WTC11 (cell line): Measurements from ENCODE around the gene FSTL3. TPM values are rescaled to one million over a fixed set of nuclear protein-coding genes. Genes with fewer than 3 reads are reported as not detected.

ENCODE experiments used
- ATAC-seq: fragments of 200-7000 bp; cut with Tn5 transposase; 2 replicates; pipeline ENCODE4 v1.10.0; 2021; ENCODE audit warnings: mild to moderate bottlenecking, moderate library complexity
- CTCF ChIA-PET: fragments of 300-600 bp; sonication (Branson Sonifier 250); formaldehyde crosslinking; loops from one replicate; lab custom pipeline; 2021; ENCODE audit warnings: antibody characterized with exemption; lab: Charles Lee
- POLR2A ChIA-PET: fragments of 350-600 bp; sonication (Branson Sonifier 250); formaldehyde crosslinking; loops from one replicate; lab custom pipeline; 2021; ENCODE audit warnings: antibody characterized with exemption; lab: Charles Lee
- DNase-seq: peaks from one replicate; pipeline ENCODE4 v3.0.0; 2021; ENCODE audit warnings: low spot score
- H3K27ac Mint-ChIP-seq: 2 replicates; pipeline ENCODE4 v1.8.0; 2021; ENCODE audit warnings: mixed read lengths
- H3K27me3 Mint-ChIP-seq: 2 replicates; pipeline ENCODE4 v1.8.0; 2021; ENCODE audit warnings: low read depth, mild to moderate bottlenecking, moderate library complexity, mixed read lengths
- H3K36me3 Mint-ChIP-seq: 2 replicates; pipeline ENCODE4 v1.8.0; 2021; ENCODE audit warnings: mixed read lengths
- H3K4me1 Mint-ChIP-seq: 2 replicates; pipeline ENCODE4 v1.8.0; 2022; ENCODE audit warnings: mixed read lengths
- H3K4me3 Mint-ChIP-seq: 2 replicates; pipeline ENCODE4 v1.8.0; 2021; ENCODE audit warnings: mild to moderate bottlenecking, moderate library complexity, mixed read lengths
- H3K9me3 Mint-ChIP-seq: 2 replicates; pipeline ENCODE4 v1.8.0; 2021; ENCODE audit warnings: mixed read lengths
- CREM ChIP-seq: sonication (generic); formaldehyde crosslinking; IDR thresholded peaks from 2 replicates; pipeline ENCODE4 v1.8.1; 2022; ENCODE audit warnings: mild to moderate bottlenecking, missing genetic modification reagents, moderate library complexity
- EMX1 ChIP-seq: fragments of 250-450 bp; sonication (Bioruptor Pico); IDR thresholded peaks from 2 replicates; pipeline ENCODE4 v1.8.0; 2021; ENCODE audit warnings: mild to moderate bottlenecking
- ESRRA ChIP-seq: sonication (generic); formaldehyde crosslinking; IDR thresholded peaks from 2 replicates; pipeline ENCODE4 v1.8.1; 2022; ENCODE audit warnings: mild to moderate bottlenecking, missing genetic modification reagents, borderline replicate concordance
- ETV6 ChIP-seq: sonication (generic); formaldehyde crosslinking; IDR thresholded peaks from 2 replicates; pipeline ENCODE4 v1.8.1; 2022; ENCODE audit warnings: mild to moderate bottlenecking, missing genetic modification reagents
- FOXK1 ChIP-seq: sonication (generic); formaldehyde crosslinking; IDR thresholded peaks from 2 replicates; pipeline ENCODE4 v1.8.0; 2022; ENCODE audit warnings: mild to moderate bottlenecking, moderate library complexity, missing genetic modification reagents
- FOXP1 ChIP-seq: sonication (generic); formaldehyde crosslinking; IDR thresholded peaks from 2 replicates; pipeline ENCODE4 v1.8.0; 2022; ENCODE audit warnings: missing genetic modification reagents, mild to moderate bottlenecking, moderate library complexity, borderline replicate concordance
- GABPB1 ChIP-seq: sonication (generic); formaldehyde crosslinking; IDR thresholded peaks from 2 replicates; pipeline ENCODE4 v1.8.1; 2023; ENCODE audit warnings: mild to moderate bottlenecking, missing genetic modification reagents
- JUN ChIP-seq: sonication (generic); formaldehyde crosslinking; IDR thresholded peaks from 2 replicates; pipeline ENCODE4 v1.8.0; 2023; ENCODE audit warnings: mild to moderate bottlenecking, missing genetic modification reagents
- NFYB ChIP-seq: sonication (generic); formaldehyde crosslinking; conservative IDR thresholded peaks from 2 replicates; pipeline ENCODE4 v1.8.0; 2022; ENCODE audit warnings: low read depth, missing genetic modification reagents
- NR2C2 ChIP-seq: sonication (generic); formaldehyde crosslinking; IDR thresholded peaks from 2 replicates; pipeline ENCODE4 v1.8.0; 2022; ENCODE audit warnings: mild to moderate bottlenecking, missing genetic modification reagents
- NR3C1 ChIP-seq: sonication (generic); formaldehyde crosslinking; conservative IDR thresholded peaks from 2 replicates; pipeline ENCODE4 v1.8.1; 2023; ENCODE audit warnings: low read depth, mild to moderate bottlenecking, missing genetic modification reagents
- PRRX2 ChIP-seq: fragments of 250-450 bp; sonication (Bioruptor Pico); IDR thresholded peaks from 2 replicates; pipeline ENCODE4 v1.8.0; 2021; ENCODE audit warnings: mild to moderate bottlenecking
- SOX15 ChIP-seq: fragments of 250-450 bp; sonication (Bioruptor Pico); IDR thresholded peaks from 2 replicates; pipeline ENCODE4 v1.9.0; 2021; ENCODE audit warnings: mild to moderate bottlenecking
- SP1 ChIP-seq: sonication (generic); formaldehyde crosslinking; conservative IDR thresholded peaks from 2 replicates; pipeline ENCODE4 v1.8.1; 2022; ENCODE audit warnings: missing genetic modification reagents
- TEAD1 ChIP-seq: sonication (generic); formaldehyde crosslinking; IDR thresholded peaks from 2 replicates; pipeline ENCODE4 v1.8.0; 2022; ENCODE audit warnings: mild to moderate bottlenecking, missing genetic modification reagents
- TEAD4 ChIP-seq: sonication (generic); formaldehyde crosslinking; IDR thresholded peaks from 2 replicates; pipeline ENCODE4 v1.8.0; 2022; ENCODE audit warnings: mild to moderate bottlenecking, missing genetic modification reagents
- ZNF138 ChIP-seq: sonication (generic); formaldehyde crosslinking; conservative IDR thresholded peaks from 2 replicates; pipeline ENCODE4 v1.8.1; 2022; ENCODE audit warnings: mild to moderate bottlenecking, moderate library complexity, missing genetic modification reagents
- ZNF263 ChIP-seq: sonication (generic); formaldehyde crosslinking; IDR thresholded peaks from 2 replicates; pipeline ENCODE4 v1.8.1; 2022; ENCODE audit warnings: low read depth, mild to moderate bottlenecking, moderate library complexity, missing genetic modification reagents
- total RNA-seq: library from RNA; stranded (reverse); gene quantifications from 3 replicates; pipeline ENCODE4 v1.2.3, GENCODE V29; 2021
- TF ChIP-seq, protein P1 (sequence below): sonication (generic); formaldehyde crosslinking; IDR thresholded peaks from 2 replicates; pipeline ENCODE4 v1.8.1; 2022; ENCODE audit warnings: mild to moderate bottlenecking, missing genetic modification reagents, moderate library complexity, borderline replicate concordance
- TF ChIP-seq, protein P2 (sequence below): fragments of 250-450 bp; sonication (Bioruptor Pico); conservative IDR thresholded peaks from 2 replicates; pipeline ENCODE4 v1.9.0; 2021; ENCODE audit warnings: mild to moderate bottlenecking
- TF ChIP-seq, protein P3 (sequence below): sonication (generic); formaldehyde crosslinking; IDR thresholded peaks from 2 replicates; pipeline ENCODE4 v1.8.1; 2023; ENCODE audit warnings: mild to moderate bottlenecking, missing genetic modification reagents
- TF ChIP-seq, protein P4 (sequence below): sonication (generic); formaldehyde crosslinking; IDR thresholded peaks from 2 replicates; pipeline ENCODE4 v1.8.1; 2022; ENCODE audit warnings: low read depth, mild to moderate bottlenecking, moderate library complexity, missing genetic modification reagents, borderline replicate concordance
- TF ChIP-seq, protein P5 (sequence below): sonication (generic); formaldehyde crosslinking; IDR thresholded peaks from 2 replicates; pipeline ENCODE4 v1.8.0; 2022; ENCODE audit warnings: mild to moderate bottlenecking, missing genetic modification reagents
- TF ChIP-seq, protein P6 (sequence below): sonication (generic); formaldehyde crosslinking; IDR thresholded peaks from 2 replicates; pipeline ENCODE4 v1.8.1; 2023; ENCODE audit warnings: mild to moderate bottlenecking, moderate library complexity, missing genetic modification reagents
- TF ChIP-seq, protein P7 (sequence below): fragments of 200-600 bp; IDR thresholded peaks from 2 replicates; pipeline ENCODE4 v1.8.0; 2022; ENCODE audit warnings: antibody characterized with exemption
- TF ChIP-seq, protein P8 (sequence below): sonication (generic); formaldehyde crosslinking; IDR thresholded peaks from 2 replicates; pipeline ENCODE4 v1.8.0; 2022; ENCODE audit warnings: mild to moderate bottlenecking, missing genetic modification reagents

The FSTL3 gene
- total RNA-seq, 1 experiment from 2014 or later, result 8.7 TPM

DNA sequence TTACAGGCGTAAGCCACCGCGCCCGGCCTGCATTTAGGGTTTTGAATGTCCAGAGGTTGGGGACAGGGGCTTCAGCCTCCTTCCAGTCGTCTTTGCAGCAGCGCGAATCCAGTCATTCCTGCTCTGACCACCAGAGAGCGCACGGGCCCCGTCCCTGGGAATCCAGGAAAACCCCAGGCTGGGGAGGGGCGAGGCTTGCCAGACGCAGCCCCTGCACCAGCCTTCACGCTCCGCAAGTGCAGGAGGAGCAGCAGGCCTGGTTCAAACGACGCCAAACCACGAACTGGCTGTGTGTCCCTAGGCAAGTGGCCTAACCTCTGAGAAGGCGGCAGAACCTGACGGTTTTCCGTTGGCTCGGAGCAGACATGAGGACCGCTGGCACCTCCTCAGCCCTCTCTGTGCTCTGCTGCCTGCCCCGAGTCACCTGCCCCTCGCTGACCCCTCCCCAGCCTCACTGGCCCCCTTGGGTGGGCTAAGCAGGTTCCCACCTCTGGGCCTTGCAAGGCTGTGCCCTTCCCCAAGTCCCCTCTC lies 11.2 kb upstream of the FSTL3 start:
- DNase-seq (peak; percentile 97), ATAC-seq (peak; percentile 62)
- peak overlapping the region; percentile 36 for H3K4me3 Mint-ChIP-seq
- CTCF ChIA-PET, result interaction anchor here (0.6 to 0.8 kb wide), 4 partner anchors 10 to 195 kb away, joined by 3 to 6 read pairs (median 4); partner anchors contain the start of gene CFD
- POLR2A ChIA-PET, result no interaction called here
- peaks cover 29% of the 10 kb centered on the region for H3K27me3 Mint-ChIP-seq
- H3K27ac Mint-ChIP-seq, result no peak overlapping the region
- peaks cover 20% of the 10 kb centered on the region for H3K4me1 Mint-ChIP-seq
- H3K36me3 Mint-ChIP-seq, result no peaks in the 10 kb centered on the region
- peaks cover 9% of the 10 kb centered on the region for H3K9me3 Mint-ChIP-seq
- TF ChIP-seq TEAD1 (CRISPR knock-in tag) (peak; percentile 66; the same call in 1 of the 2 replicates), SP1 (CRISPR knock-in tag) (peak; percentile 65; the same call in 1 of the 2 replicates), NFYB (CRISPR knock-in tag) (no peak), ESRRA (0 out of 2 replicates have a peak, but pooled peaks have one; percentile 50), ZNF263 (CRISPR knock-in tag) (no peak), FOXK1 (CRISPR knock-in tag) (0 out of 2 replicates have a peak, but pooled peaks have one; percentile 44), EMX1 (CRISPR knock-in tag) (no peak), ZNF138 (no peak), SOX15 (no peak), PRRX2 (no peak), NR3C1 (CRISPR knock-in tag) (no peak), CREM (no peak; the same call in 1 of the 2 replicates), JUN (CRISPR knock-in tag) (no peak), ETV6 (CRISPR knock-in tag) (peak; percentile 77), FOXP1 (CRISPR knock-in tag) (peak; percentile 62; the same call in 1 of the 2 replicates), TEAD4 (CRISPR knock-in tag) (no peak), NR2C2 (CRISPR knock-in tag) (no peak), GABPB1 (peak; percentile 53; the same call in 1 of the 2 replicates)
- TF ChIP-seq, protein P1, sequence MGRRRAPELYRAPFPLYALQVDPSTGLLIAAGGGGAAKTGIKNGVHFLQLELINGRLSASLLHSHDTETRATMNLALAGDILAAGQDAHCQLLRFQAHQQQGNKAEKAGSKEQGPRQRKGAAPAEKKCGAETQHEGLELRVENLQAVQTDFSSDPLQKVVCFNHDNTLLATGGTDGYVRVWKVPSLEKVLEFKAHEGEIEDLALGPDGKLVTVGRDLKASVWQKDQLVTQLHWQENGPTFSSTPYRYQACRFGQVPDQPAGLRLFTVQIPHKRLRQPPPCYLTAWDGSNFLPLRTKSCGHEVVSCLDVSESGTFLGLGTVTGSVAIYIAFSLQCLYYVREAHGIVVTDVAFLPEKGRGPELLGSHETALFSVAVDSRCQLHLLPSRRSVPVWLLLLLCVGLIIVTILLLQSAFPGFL (CRISPR knock-in tag), result no peak
- TF ChIP-seq, protein P2, sequence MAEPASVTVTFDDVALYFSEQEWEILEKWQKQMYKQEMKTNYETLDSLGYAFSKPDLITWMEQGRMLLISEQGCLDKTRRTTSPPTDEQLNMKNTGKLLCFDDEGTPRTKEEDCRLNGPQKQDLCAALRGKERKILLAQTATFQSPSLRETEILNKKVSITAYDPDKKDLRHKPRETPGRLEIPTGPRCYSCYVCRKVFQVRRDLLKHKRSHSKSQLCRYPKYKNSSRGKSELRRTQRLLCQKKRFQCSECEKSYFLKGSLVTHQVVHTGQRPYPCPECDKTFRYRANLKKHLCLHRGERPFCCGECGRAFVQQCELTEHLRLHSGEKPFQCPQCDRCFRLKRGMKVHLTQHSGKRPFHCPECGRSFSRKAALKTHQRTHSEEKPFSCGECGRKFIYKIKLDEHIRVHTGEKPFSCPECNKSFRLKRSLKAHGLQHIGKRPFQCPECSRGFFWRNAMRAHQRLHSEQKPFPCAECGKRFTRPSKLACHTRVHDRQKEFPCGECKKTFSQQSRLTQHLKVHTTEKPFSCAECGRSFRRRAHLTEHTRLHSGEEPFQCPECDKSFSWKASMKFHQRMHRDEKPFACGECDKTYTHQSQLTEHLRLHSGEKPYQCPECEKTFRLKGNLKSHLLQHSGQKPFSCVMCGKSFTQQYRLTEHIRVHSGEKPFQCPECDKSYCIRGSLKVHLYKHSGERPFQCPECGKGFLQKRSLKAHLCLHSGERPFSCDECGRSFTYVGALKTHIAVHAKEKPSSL (CRISPR knock-in tag), result no peak
- TF ChIP-seq, protein P3, sequence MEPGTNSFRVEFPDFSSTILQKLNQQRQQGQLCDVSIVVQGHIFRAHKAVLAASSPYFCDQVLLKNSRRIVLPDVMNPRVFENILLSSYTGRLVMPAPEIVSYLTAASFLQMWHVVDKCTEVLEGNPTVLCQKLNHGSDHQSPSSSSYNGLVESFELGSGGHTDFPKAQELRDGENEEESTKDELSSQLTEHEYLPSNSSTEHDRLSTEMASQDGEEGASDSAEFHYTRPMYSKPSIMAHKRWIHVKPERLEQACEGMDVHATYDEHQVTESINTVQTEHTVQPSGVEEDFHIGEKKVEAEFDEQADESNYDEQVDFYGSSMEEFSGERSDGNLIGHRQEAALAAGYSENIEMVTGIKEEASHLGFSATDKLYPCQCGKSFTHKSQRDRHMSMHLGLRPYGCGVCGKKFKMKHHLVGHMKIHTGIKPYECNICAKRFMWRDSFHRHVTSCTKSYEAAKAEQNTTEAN (CRISPR knock-in tag), result 0 out of 2 replicates have a peak, but pooled peaks have one; percentile 19
- TF ChIP-seq, protein P4, sequence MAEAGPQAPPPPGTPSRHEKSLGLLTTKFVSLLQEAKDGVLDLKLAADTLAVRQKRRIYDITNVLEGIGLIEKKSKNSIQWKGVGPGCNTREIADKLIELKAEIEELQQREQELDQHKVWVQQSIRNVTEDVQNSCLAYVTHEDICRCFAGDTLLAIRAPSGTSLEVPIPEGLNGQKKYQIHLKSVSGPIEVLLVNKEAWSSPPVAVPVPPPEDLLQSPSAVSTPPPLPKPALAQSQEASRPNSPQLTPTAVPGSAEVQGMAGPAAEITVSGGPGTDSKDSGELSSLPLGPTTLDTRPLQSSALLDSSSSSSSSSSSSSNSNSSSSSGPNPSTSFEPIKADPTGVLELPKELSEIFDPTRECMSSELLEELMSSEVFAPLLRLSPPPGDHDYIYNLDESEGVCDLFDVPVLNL (CRISPR knock-in tag), result no peak
- TF ChIP-seq, protein P5, sequence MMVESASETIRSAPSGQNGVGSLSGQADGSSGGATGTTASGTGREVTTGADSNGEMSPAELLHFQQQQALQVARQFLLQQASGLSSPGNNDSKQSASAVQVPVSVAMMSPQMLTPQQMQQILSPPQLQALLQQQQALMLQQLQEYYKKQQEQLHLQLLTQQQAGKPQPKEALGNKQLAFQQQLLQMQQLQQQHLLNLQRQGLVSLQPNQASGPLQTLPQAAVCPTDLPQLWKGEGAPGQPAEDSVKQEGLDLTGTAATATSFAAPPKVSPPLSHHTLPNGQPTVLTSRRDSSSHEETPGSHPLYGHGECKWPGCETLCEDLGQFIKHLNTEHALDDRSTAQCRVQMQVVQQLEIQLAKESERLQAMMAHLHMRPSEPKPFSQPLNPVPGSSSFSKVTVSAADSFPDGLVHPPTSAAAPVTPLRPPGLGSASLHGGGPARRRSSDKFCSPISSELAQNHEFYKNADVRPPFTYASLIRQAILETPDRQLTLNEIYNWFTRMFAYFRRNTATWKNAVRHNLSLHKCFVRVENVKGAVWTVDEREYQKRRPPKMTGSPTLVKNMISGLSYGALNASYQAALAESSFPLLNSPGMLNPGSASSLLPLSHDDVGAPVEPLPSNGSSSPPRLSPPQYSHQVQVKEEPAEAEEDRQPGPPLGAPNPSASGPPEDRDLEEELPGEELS (CRISPR knock-in tag), result peak; percentile 76
- TF ChIP-seq, protein P6, sequence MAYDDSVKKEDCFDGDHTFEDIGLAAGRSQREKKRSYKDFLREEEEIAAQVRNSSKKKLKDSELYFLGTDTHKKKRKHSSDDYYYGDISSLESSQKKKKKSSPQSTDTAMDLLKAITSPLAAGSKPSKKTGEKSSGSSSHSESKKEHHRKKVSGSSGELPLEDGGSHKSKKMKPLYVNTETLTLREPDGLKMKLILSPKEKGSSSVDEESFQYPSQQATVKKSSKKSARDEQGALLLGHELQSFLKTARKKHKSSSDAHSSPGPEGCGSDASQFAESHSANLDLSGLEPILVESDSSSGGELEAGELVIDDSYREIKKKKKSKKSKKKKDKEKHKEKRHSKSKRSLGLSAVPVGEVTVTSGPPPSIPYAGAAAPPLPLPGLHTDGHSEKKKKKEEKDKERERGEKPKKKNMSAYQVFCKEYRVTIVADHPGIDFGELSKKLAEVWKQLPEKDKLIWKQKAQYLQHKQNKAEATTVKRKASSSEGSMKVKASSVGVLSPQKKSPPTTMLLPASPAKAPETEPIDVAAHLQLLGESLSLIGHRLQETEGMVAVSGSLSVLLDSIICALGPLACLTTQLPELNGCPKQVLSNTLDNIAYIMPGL (CRISPR knock-in tag), result peak; percentile 89
- TF ChIP-seq, protein P7, sequence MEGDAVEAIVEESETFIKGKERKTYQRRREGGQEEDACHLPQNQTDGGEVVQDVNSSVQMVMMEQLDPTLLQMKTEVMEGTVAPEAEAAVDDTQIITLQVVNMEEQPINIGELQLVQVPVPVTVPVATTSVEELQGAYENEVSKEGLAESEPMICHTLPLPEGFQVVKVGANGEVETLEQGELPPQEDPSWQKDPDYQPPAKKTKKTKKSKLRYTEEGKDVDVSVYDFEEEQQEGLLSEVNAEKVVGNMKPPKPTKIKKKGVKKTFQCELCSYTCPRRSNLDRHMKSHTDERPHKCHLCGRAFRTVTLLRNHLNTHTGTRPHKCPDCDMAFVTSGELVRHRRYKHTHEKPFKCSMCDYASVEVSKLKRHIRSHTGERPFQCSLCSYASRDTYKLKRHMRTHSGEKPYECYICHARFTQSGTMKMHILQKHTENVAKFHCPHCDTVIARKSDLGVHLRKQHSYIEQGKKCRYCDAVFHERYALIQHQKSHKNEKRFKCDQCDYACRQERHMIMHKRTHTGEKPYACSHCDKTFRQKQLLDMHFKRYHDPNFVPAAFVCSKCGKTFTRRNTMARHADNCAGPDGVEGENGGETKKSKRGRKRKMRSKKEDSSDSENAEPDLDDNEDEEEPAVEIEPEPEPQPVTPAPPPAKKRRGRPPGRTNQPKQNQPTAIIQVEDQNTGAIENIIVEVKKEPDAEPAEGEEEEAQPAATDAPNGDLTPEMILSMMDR, result peak; percentile 91
- TF ChIP-seq, protein P8, sequence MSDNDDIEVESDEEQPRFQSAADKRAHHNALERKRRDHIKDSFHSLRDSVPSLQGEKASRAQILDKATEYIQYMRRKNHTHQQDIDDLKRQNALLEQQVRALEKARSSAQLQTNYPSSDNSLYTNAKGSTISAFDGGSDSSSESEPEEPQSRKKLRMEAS (CRISPR knock-in tag), result peak; percentile 93
